ENCODE results near the gene DCHS1.

The DCHS1 gene

DNA sequence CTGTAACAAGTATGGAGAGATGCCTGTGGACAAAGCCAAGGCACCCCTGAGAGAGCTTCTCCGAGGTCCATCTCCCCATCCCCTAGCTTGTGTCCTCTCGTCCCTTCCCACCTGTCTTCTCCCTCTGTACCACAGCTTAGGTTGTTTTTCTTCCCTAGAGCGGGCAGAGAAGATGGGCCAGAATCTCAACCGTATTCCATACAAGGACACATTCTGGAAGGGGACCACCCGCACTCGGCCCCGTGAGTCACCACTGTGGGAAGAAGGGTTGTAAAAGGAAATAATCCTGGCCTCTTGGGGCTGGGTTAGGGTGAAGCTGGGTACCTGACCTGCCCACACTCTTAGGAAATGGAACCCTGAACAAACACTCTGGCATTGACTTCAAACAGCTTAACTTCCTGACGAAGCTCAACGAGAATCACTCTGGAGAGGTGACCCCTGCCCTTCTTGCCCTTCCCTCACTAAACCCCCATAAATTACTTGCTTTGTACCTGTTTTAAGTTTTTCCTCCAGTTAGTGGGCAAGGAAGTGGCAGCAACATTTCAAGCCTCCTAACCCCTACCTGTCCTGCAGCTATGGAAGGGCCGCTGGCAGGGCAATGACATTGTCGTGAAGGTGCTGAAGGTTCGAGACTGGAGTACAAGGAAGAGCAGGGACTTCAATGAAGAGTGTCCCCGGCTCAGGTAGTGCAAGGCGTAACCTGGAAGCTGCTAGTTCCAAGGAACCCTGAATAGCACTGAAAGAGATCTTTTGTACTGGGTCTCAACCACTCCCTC is 46.7 kb downstream of the DCHS1 start:
- no peak for DNase-seq

GRCh38 chr11:6608011-6608410 is 47.6 kb downstream of the DCHS1 start:
- no peak for DNase-seq

GRCh38 chr11:6607190-6607795 is 48.3 kb downstream of the DCHS1 start:
- peak; percentile 25 for DNase-seq

DNA sequence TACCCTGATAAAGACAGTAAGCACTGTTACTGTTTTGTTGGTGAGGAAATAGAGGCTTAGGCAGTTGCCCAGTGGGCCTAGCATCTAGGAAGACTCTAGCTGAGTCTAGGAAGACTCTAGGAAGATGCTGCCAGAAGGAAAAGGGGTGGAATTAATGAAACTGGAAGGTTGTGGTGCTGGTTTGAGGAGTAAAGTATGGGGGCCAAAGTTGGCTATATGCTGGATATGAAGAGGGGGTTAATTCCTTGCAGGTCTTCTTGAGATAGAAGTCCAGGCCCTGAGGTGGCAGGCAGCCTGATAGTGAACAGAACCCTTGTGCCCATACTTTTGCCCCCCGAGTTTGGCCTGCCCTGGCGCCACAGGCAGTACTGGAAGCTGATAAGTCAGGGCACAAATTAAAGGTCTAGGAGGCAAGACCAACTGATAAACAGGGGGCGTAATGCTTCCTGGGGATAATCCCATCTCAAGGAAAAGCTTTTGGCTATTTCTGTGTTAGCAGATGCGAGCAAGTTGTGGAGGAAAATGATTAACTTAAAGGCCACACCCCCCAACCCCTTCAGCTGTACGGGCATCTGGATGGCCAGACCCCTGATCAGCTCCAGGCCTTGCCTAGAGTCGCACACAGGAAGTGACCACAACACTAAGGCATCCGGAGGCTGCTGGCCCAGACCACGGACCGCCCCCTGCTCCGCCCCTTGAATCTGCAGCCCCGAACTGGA is 49.0 kb downstream of the DCHS1 start:
- DNase-seq = peak; percentile 75

DNA sequence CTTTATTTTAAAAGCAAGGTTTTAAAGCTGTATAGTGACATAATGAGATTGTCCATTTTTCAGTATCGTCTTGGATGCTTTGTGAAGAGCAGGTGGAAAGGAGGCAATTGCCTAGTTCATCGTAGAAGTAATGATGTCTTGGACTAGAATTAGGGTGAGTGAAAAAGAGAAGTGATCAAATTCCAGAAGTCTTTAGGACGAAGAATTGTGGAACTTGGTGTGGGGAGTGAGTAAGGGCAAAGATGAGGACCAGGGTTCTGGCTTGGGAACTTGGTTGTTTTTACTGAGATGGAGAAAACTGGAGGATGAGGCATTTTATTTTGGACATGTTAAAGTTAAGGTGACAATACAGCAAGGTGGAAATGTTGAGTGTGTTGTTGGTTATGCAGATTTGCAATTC is 50.8 kb downstream of the DCHS1 start:
- DNase-seq = no peak

DNA sequence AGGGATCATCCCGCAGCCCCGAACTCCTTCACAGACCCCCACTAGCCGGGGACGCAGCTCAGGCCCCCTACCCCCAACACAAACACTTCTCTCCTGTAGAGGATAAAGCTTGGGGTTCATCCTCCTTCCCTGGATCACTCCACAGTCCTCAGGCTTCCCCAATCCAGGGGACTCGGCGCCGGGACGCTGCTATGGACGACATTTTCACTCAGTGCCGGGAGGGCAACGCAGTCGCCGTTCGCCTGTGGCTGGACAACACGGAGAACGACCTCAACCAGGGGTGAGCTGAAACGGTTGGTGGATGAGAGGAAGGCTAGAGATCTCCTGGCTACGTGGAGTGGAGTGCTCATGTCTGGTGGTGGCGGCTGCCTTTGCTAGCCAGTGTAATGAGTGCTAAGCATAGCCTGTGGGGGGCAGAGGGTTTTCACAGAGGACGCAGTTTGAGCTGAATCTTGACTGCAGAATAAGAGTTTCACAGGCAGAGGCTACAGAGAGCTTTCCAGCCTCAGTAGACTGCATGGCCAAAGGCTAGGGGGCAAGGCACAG is 51.5 kb downstream of the DCHS1 start:
- DNase-seq = peak; percentile 64

DNA sequence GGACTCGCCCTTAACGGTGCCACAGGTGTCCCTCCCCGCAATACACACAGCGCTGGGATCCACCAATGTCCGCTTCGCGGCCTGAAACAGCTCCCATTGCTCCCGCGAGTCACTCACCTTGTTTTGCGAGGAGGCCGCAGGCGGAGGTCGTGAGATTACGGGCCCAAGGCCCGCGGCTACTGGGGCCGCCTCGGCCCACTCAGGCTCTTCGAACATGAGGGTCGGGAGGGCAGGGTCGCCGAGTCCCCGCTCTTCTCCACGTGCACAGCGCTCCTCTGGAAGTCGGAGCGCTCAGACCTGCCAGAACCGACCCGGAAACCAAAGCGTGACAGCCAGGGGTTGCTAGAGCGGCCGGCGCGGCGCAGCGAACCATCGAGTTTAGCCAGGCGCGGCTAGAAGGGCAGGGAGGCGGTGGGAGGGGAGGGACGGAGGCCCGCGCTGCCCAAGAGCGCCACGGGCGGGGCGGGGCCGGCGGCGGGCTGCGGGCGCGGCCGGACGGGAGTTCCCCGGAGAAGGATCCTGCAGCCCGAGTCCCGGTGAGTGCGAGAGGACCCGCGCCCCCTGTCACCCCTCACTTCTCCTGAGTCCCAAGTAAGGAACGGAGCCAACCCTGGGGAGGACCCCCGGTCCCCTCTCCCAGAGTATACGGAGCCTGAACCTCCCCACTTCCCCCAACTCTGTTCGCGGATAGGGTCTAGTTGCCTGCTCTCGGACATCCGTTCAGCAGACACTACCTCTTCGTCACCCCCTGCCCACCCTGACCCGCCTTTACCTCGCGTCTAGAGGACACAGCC is 52.1 kb downstream of the DCHS1 start, which contains the start of the genes ILK and RRP8:
Gene ILK (plus strand): TSS at position 488 of the 794 bp plus-strand sequence. CDS start 498 bp downstream, outside the sequence.
Gene RRP8 (minus strand): TSS at position 330 of the 794 bp plus-strand sequence. CDS start 114 bp downstream, at position 216.
- DNase-seq = peak; percentile 94

- DNase-seq = no peak
Measured at GRCh38 chr11:6602096-6602940, 53.3 kb downstream of the DCHS1 start.

GRCh38 chr11:6601041-6601461 is 54.6 kb downstream of the DCHS1 start:
- DNase-seq = no peak

- DNase-seq = no peak
Measured at GRCh38 chr11:6599881-6600390, 55.7 kb downstream of the DCHS1 start.

GRCh38 chr11:6599449-6599848 is 56.2 kb downstream of the DCHS1 start:
- no peak for DNase-seq

GRCh38 chr11:6598555-6598954 is 57.1 kb downstream of the DCHS1 start:
- DNase-seq = no peak

DNA sequence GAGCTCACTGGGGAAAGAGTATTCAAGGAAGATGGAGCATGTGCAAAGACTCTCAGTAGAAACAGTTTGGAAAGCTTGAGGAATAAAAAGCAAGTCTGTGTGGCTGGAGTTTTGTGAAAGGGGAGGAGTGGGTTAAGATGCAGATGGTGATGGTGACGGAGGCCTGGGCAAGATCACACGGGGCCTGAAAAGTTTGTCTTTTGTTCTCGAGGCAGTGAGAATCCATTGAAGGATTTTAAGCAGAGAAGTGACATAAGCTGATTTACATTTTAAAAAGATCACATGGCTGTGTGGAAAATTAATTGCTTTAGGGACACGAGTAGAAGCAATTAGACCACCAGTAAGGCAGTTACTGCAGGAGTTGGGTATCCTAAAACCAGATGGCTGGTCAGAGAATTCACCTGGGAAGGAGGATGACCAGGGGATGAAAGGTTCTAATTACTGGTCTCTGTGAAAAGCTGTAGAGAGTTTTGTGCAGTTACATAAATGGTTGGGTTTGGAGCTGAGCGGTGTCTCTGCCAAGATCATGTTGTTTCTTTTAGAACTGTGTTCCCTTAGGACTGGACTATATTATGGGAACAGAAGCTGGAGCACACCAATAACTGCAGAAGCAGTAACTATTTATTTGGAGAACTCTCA is 59.3 kb downstream of the DCHS1 start:
- no peak for DNase-seq

DNA sequence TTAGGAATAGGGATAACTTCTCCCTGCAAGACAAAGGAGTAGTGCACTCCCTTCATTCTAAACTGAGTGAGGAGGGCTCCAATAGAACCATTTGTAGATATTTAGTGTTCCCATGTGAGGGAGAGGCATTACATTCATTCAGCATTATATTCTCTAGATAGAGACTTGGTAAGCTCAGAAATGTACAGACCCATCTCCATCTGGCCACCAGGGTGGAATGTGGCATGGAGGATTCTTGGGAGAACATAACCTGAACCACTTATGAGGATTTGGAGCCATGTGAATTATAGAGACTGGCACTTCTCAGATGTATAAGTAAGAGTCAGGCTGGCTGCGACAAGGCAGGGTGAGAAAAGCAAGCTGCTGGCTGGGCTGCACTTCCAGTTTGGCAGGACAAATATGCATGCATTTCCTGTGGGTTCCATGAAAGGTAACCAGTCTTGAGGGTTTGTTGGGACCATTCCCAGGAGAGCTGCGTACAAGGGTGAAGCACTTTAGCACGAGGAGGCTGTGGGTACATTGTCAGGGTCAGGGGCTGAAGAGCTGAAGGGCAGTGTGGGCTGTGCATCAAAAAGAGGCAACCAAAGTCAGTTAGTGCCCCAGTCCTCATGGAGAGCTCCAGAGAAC is 61.4 kb downstream of the DCHS1 start:
- DNase-seq = no peak

GRCh38 chr11:6588018-6588417 is 67.6 kb downstream of the DCHS1 start:
- no peak for DNase-seq

DNA sequence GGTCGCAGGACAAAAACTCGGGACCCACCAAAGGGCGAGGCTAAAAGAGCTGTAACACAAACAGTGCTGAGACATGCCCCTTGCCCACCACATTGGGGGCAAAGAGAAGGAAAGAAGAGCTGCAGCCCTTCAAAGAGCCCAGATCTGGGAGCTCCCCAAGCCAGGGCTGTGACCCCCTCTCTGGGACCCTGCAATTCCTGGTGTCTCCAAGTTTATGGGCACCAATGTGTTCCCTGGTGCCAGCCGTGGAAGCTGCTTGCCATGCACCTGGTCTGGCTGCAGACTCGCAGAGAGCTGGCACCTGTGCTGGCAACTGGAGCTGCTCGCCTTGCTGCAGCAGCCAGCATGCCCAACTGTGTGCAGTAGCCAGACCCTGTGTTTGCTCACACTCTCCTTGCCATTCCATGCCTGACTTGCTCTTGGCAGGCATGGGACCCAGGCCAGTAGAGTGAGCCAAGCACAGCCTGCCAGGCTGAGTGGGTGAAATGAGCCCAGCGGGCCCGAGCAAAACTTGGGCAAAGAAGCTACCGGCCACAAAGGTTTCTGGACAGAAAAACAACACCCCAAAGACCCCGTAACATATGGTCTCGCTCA is 68.2 kb downstream of the DCHS1 start:
- DNase-seq = no peak

DNA sequence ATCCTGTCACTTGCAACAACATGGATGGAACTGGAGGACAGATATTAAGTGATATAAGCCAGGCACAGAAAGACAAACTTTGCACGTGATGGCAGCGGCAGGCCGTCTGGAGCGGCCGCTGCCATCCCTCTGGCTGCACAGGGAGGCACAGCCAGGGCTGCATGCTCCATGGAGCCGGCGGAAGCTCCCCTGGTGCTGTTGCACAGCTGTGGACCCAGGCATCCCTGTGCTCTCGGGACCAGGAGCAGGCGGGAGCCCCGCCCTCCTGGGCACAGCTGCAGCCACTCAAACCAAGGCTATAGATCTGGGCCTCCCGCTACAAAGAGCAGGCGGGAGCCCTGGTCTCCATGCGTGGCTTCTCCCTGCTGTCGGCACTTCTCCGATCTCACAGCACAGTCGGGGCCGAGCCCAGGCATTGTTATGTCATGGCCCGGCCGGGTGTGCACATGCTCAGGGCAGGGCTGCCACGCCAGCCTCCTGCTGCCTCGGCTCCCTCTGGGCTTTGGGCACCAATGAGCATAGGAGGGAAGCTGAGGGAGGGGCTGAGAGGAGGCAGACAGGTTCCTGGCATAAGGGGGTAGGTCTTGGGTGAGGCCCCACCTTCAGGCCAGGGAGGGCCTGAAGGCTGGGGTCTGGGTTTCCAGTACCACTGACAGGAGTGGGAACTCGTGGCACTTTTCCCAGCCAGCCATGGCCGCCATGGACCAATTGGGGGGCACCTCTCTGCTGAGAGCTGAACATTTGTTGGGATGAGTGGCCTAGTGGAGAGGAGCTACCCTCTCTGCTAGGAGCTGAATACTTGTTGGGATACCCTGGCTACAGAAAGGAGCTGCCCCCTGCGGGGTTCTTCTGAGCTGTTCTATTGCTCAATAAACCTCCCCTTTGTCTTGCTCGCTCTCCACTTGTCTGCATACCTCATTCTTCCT is 68.9 kb downstream of the DCHS1 start:
- no peak for DNase-seq

DNA sequence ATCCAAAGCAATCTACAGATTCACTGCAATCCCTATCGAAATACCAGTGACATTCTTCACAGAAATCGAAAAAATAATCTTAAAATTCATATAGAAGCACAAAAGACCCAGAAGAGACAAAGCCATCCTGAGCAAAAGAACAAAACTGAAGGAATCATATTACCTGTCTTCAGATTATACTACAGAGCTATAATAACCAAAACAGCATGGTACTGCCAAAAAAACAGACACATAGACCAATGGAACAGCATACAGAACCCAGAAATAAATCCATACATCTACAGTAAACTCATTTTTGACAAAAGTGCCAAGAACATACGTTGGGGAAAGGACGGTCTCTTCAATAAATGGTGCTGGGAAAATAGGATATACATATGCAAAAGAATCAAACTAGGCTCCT is 71.1 kb downstream of the DCHS1 start:
- DNase-seq = no peak

- DNase-seq = no peak
Measured at GRCh38 chr11:6583584-6583983, 72.0 kb downstream of the DCHS1 start.
